ENCODE data around the gene CIAPIN1.

- no peak for TF ChIP-seq POLR2A (IDR thresholded peaks at IDR 0.05; ENCODE audit: low read length)
- TF ChIP-seq GATA1 (IDR thresholded peaks at IDR 0.05; ENCODE audit: low read depth, low read length): no peak
Measured at GRCh38 chr16:57384248-57385070, 62.7 kb downstream of the CIAPIN1 start.
